ENCODE measurements around the gene ADCY1.

- TF ChIP-seq POLR2AphosphoS5 (IDR thresholded peaks at IDR 0.05; ENCODE audit: insufficient read depth, low read depth, low read length): no peak
- no peak for TF ChIP-seq POLR2A (IDR thresholded peaks at IDR 0.05; ENCODE audit: low read depth, low read length)
Measured at GRCh38 chr7:45698303-45699014, 124.3 kb downstream of the ADCY1 start.

All from endothelial cell of umbilical vein (primary cell).